Loucy (cell line): ENCODE measurements around the gene LRRC73.
"Not testable (repeated sequence)": the region's sequence is repeated elsewhere in the genome, so short reads cannot be mapped to it uniquely, and the experiment has no call there.

ENCODE experiments used
- H2AFZ ChIP-seq: fragments of 200-600 bp; sonication (generic); 2 replicates; pipeline ENCODE4 v1.6.0; 2016; ENCODE audit warnings: antibody characterized with exemption, mild to moderate bottlenecking, low read length, moderate library complexity
- H3F3A ChIP-seq: fragments of 200-600 bp; 2 replicates; pipeline ENCODE4 v1.6.0; 2016; ENCODE audit warnings: antibody characterized with exemption, low read depth, mild to moderate bottlenecking
- H3K27me3 ChIP-seq: fragments of 200-600 bp; sonication (generic); 2 replicates; pipeline ENCODE4 v1.6.1; 2014; ENCODE audit warnings: low read length, mild to moderate bottlenecking; ENCODE audit not compliant: insufficient read depth, poor library complexity, severe bottlenecking
- H3K36me3 ChIP-seq: fragments of 200-600 bp; sonication (generic); 2 replicates; pipeline ENCODE4 v1.6.1; 2016; ENCODE audit warnings: low read length; ENCODE audit not compliant: insufficient read depth
- H3K4me1 ChIP-seq: fragments of 200-600 bp; sonication (generic); 2 replicates; pipeline ENCODE4 v1.5.1; 2014; ENCODE audit warnings: low read length, mild to moderate bottlenecking; ENCODE audit not compliant: insufficient read depth, poor library complexity, severe bottlenecking
- H3K4me2 ChIP-seq: fragments of 200-600 bp; sonication (generic); 2 replicates; pipeline ENCODE4 v1.6.0; 2014; ENCODE audit warnings: antibody characterized with exemption, low read length, low read depth, mild to moderate bottlenecking; ENCODE audit not compliant: poor library complexity, severe bottlenecking
- H3K4me3 ChIP-seq: fragments of 200-600 bp; sonication (generic); 2 replicates; pipeline ENCODE4 v1.5.1; 2014; ENCODE audit warnings: low read length, mild to moderate bottlenecking, mixed read lengths; ENCODE audit not compliant: poor library complexity, severe bottlenecking
- H3K79me2 ChIP-seq: fragments of 200-600 bp; sonication (generic); 2 replicates; pipeline ENCODE4 v1.6.1; 2014; ENCODE audit warnings: low read length; ENCODE audit not compliant: insufficient read depth
- H3K9ac ChIP-seq: fragments of 200-600 bp; sonication (generic); 2 replicates; pipeline ENCODE4 v1.6.0; 2014; ENCODE audit warnings: mild to moderate bottlenecking, low read depth, low read length, moderate library complexity; ENCODE audit not compliant: poor library complexity, severe bottlenecking
- H3K9me2 ChIP-seq: fragments of 200-600 bp; sonication (generic); replicated peaks from 2 replicates; pipeline ENCODE4 v1.6.1; 2016; ENCODE audit warnings: low read depth, low read length, mixed read lengths
- H3K9me3 ChIP-seq: fragments of 200-600 bp; sonication (generic); 2 replicates; pipeline ENCODE4 v1.6.1; 2014; ENCODE audit warnings: mild to moderate bottlenecking, antibody characterized with exemption, low read length, low read depth; ENCODE audit not compliant: insufficient read depth
- H4K20me1 ChIP-seq: fragments of 200-600 bp; sonication (generic); 2 replicates; pipeline ENCODE4 v1.6.0; 2014; ENCODE audit warnings: antibody characterized with exemption, low read length, mild to moderate bottlenecking; ENCODE audit not compliant: insufficient read depth, poor library complexity, severe bottlenecking
- EZH2phosphoT487 ChIP-seq: fragments of 200-600 bp; IDR thresholded peaks from 2 replicates; pipeline ENCODE4 v1.6.1; 2018; ENCODE audit warnings: antibody characterized with exemption, mild to moderate bottlenecking, moderate library complexity, borderline replicate concordance
- TF ChIP-seq, protein P1 (sequence below): fragments of 200-600 bp; sonication (generic); conservative IDR thresholded peaks from 2 replicates; pipeline ENCODE4 v1.5.1; 2014; ENCODE audit warnings: mild to moderate bottlenecking, antibody characterized with exemption, low read length

Gene LRRC73, protein sequence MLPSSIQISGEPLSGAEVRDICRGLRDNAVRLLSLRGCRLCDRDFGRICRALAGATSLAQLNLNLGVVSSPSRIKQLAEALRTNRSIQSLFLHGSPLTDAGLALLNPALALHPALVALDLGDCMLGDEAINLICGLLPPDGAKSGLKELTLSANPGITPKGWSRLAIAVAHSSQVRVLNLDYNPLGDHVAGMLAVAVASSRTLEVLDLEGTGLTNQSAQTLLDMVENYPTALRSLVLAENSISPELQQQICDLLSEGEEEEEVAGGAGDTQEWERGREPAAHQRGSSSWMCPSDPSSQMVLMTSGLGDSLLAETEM

DNA sequence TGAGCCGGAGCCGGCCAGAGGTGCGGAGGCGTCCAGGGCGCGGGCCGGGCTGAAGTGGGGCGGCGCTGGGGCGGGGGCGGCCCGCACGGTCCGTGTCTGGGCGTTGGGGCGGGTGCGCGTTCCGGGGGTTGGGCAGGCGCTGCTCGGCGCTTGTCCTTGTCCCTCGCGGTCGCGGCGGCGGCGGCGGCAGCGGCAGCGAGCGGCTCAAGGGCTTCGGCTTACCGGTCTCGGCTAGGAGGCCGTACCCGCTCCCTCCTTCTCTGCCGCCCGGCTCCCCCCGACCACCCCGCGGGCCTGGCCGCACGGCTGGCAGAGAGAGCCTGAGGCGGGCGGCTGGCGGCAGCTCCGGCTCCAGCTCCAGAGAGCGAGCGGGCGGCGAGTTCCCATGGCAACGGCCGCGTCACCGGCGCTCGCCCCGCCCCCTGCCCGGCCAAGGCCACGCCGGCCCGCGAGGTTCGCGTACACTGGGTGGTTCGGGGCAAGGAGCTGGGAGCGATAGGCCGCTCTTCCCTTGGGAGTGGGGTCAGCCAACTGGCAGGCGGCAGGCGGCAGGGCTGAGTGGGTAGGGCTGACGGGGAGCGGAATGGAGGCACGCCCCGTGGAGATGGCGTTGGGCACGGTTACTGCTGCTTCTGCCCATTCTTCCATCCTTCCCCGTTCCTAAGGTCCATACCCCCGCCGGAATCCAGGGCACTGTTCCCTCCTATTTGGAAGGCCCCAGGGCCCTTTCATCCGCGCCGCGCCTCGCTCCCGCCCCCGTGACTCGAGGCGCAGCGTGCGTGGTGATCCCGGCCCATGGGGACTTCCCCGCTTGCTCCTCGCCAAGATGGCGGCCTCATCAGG lies at the start of gene LRRC73:
Gene LRRC73 (minus strand): TSS at position 363 of the 843 bp plus-strand sequence. CDS start 561 bp downstream, outside the sequence.
- TF ChIP-seq EZH2phosphoT487: no peak
- TF ChIP-seq, protein P1, sequence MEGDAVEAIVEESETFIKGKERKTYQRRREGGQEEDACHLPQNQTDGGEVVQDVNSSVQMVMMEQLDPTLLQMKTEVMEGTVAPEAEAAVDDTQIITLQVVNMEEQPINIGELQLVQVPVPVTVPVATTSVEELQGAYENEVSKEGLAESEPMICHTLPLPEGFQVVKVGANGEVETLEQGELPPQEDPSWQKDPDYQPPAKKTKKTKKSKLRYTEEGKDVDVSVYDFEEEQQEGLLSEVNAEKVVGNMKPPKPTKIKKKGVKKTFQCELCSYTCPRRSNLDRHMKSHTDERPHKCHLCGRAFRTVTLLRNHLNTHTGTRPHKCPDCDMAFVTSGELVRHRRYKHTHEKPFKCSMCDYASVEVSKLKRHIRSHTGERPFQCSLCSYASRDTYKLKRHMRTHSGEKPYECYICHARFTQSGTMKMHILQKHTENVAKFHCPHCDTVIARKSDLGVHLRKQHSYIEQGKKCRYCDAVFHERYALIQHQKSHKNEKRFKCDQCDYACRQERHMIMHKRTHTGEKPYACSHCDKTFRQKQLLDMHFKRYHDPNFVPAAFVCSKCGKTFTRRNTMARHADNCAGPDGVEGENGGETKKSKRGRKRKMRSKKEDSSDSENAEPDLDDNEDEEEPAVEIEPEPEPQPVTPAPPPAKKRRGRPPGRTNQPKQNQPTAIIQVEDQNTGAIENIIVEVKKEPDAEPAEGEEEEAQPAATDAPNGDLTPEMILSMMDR: no peak
- Histone ChIP-seq H4K20me1 (peaks cover 13% of the 10 kb centered on the region), H3K27me3 (no peaks in the 10 kb centered on the region), H3K79me2 (peaks cover 19% of the 10 kb centered on the region), H3K36me3 (peaks cover 15% of the 10 kb centered on the region; the same call in 1 of the 2 replicates), H3K4me1 (peaks cover 11% of the 10 kb centered on the region), H3K9me2 (no peaks in the 10 kb centered on the region), H3K4me3 (no peak within 1 kb of the TSS), H2AFZ (no peak within 1 kb of the TSS), H3K4me2 (no peak within 1 kb of the TSS), H3K9me3 (no peaks in the 10 kb centered on the region), H3F3A (peaks cover 2% of the 10 kb centered on the region; the same call in 1 of the 2 replicates), H3K9ac (no peak within 1 kb of the TSS)

DNA sequence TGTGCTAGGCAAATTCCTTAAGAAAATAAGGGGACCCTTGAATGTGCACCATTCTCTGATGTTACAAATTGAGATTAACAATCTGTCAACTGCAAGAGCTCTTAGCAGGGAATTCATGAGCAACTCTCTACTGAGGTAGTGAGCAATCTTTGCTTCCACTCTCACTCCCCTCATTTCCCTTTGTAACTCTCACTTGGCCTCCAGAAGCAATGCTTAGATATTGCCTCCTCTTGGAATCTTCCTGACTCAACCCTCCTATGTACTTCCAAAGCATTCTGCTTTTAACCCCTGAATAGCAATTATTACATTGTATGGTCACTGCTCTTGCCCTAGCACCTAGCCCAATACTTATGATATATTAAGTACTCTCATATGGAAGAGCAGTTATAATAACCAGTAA lies 49.2 kb upstream of the LRRC73 start:
- TF ChIP-seq EZH2phosphoT487: no peak
- TF ChIP-seq, protein P1: no peak
- Histone ChIP-seq H3F3A (no peaks in the 10 kb centered on the region), H3K4me3 (no peak overlapping the region), H2AFZ (no peak overlapping the region), H4K20me1 (no peaks in the 10 kb centered on the region), H3K27me3 (no peaks in the 10 kb centered on the region), H3K9ac (no peak overlapping the region), H3K79me2 (no peaks in the 10 kb centered on the region), H3K4me2 (no peak overlapping the region), H3K9me2 (no peaks in the 10 kb centered on the region), H3K36me3 (peaks cover 90% of the 10 kb centered on the region; the same call in 1 of the 2 replicates), H3K9me3 (no peaks in the 10 kb centered on the region), H3K4me1 (no peaks in the 10 kb centered on the region)

DNA sequence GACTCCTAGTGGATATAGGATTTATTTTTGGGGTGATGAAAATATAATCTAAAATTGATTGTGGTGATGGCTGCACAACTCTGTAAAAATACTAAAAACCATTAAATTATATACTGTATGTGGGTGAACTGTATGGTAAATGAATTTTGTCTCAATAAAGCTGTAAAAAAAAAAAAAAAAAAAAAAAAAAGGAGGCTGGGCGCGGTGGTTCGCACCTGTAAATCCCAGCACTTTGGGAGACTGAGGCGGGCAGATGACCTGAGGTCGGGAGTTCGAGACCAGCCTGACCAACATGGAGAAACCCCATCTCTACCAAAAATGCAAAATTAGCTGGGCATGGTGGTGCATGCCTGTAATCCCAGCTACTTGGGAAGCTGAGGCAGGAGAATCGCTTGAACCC lies 47.5 kb upstream of the LRRC73 start:
- H3K9ac ChIP-seq, H2AFZ ChIP-seq, H3K79me2 ChIP-seq, H3K4me2 ChIP-seq, H4K20me1 ChIP-seq, H3K27me3 ChIP-seq, H3K4me3 ChIP-seq, H3K4me1 ChIP-seq, H3K9me3 ChIP-seq, H3K9me2 ChIP-seq, H3F3A ChIP-seq: not testable (repeated sequence)
- H3K36me3 ChIP-seq: peaks cover 88% of the 10 kb centered on the region; the same call in 1 of the 2 replicates
